CD4-positive, alpha-beta T cell (primary cell): ENCODE results near the gene HRH4. TPM values are rescaled to one million over a fixed set of nuclear protein-coding genes. Genes with fewer than 3 reads are reported as not detected.

ENCODE experiments used
- ATAC-seq: fragments of 200-7000 bp; cut with Tn5 transposase; one replicate; pipeline ENCODE4 v1.10.0; 2022; ENCODE audit warnings: mild to moderate bottlenecking; ENCODE audit not compliant: poor library complexity
- CTCF ChIA-PET: fragments of 350-600 bp; sonication (Branson Sonifier 250); formaldehyde crosslinking; loops from one replicate; lab custom pipeline; 2021; ENCODE audit warnings: antibody characterized with exemption, inconsistent platforms; lab: Charles Lee
- POLR2A ChIA-PET: fragments of 350-600 bp; sonication (Branson Sonifier 250); formaldehyde crosslinking; loops from one replicate; lab custom pipeline; 2021; ENCODE audit warnings: antibody characterized with exemption, inconsistent platforms; lab: Charles Lee
- DNase-seq, 14 experiments: peaks; one replicate each; pipeline ENCODE4 v3.0.0-alpha.2; 2013 to 2020; ENCODE audit warnings: mixed read lengths in 2 of 14
- H3K27ac ChIP-seq, 2 donors: one replicate each; pipeline versions ENCODE4 v1.5.1 to v1.7.0; 2013; ENCODE audit warnings: low read length in 2 of 2, low read depth in 1 of 2, mild to moderate bottlenecking in 1 of 2
- H3K27me3 ChIP-seq, 2 experiments: 1 replicate in 1 of 2; 2 replicates in 1 of 2; pipeline versions ENCODE4 v1.6.1 to v1.7.0; 2013; ENCODE audit warnings: low read length in 2 of 2, control low read depth in 1 of 2, mild to moderate bottlenecking in 1 of 2, moderate library complexity in 1 of 2; ENCODE audit not compliant: insufficient read depth in 2 of 2, control insufficient read depth in 1 of 2
- H3K36me3 ChIP-seq: one replicate; pipeline ENCODE4 v1.6.1; 2013; ENCODE audit warnings: low read length, control low read depth; ENCODE audit not compliant: insufficient read depth
- H3K4me1 ChIP-seq: one replicate; pipeline ENCODE4 v1.6.1; 2013; ENCODE audit warnings: low read length, control low read depth; ENCODE audit not compliant: insufficient read depth
- H3K4me3 ChIP-seq: one replicate; pipeline ENCODE4 v1.5.1; 2013; ENCODE audit warnings: mild to moderate bottlenecking, low read length, moderate library complexity
- H3K9me3 ChIP-seq, 2 experiments: 1 replicate in 1 of 2; 2 replicates in 1 of 2; pipeline versions ENCODE4 v1.6.1 to v1.7.0; 2013; ENCODE audit warnings: low read length in 2 of 2, mild to moderate bottlenecking in 2 of 2, control low read depth in 1 of 2, moderate library complexity in 1 of 2; ENCODE audit not compliant: control insufficient read depth in 1 of 2, insufficient read depth in 1 of 2
- H3K27ac Mint-ChIP-seq: one replicate; pipeline ENCODE4 v1.8.0; 2020; ENCODE audit warnings: mixed read lengths
- H3K27me3 Mint-ChIP-seq: one replicate; pipeline ENCODE4 v1.8.0; 2021; ENCODE audit warnings: mixed read lengths
- H3K36me3 Mint-ChIP-seq: one replicate; pipeline ENCODE4 v1.8.0; 2021; ENCODE audit warnings: low read depth, mixed read lengths
- H3K4me1 Mint-ChIP-seq: one replicate; pipeline ENCODE4 v1.8.0; 2021; ENCODE audit warnings: low read depth, mixed read lengths
- H3K4me3 Mint-ChIP-seq: one replicate; pipeline ENCODE4 v1.8.0; 2020; ENCODE audit warnings: mild to moderate bottlenecking, mixed read lengths
- H3K9me3 Mint-ChIP-seq: one replicate; pipeline ENCODE4 v1.8.0; 2020; ENCODE audit warnings: mixed read lengths
- CTCF ChIP-seq: fragments of 200-600 bp; IDR thresholded peaks from one replicate; pipeline ENCODE4 v1.8.0; 2022; ENCODE audit warnings: antibody characterized with exemption, mild to moderate bottlenecking
- intact Hi-C, 2 experiments: fragments of 100-400 bp; cut with DNase I in 1 of 2; cut with micrococcal nuclease in 1 of 2; formaldehyde crosslinking; loops; one replicate each; pipeline versions ENCODE4 v1.15.1 to v1.9.0; 2023 to 2025; cut with DNase I, micrococcal nuclease
- total RNA-seq, 174 experiments: library from RNA in 2 of 174; stranded (reverse) in 2 of 174; gene quantifications; one replicate each; pipeline ENCODE4 v1.2.3 and lab custom pipeline; 2021 to 2026

The HRH4 gene
- total RNA-seq, 2 experiments from 2014 or later: 0.22 to 0.34 TPM

GRCh38 chr18:24506175-24506574 lies 45.7 kb downstream of the HRH4 start:
- TF ChIP-seq CTCF: no peak
- no peak for ATAC-seq
- H3K4me3 ChIP-seq: no peak overlapping the region
- ChIA-PET CTCF (no interaction called here), POLR2A (no interaction called here)
- H3K36me3 ChIP-seq: no peaks in the 10 kb centered on the region
- Mint-ChIP-seq H3K36me3 (no peaks in the 10 kb centered on the region), H3K4me3 (no peak overlapping the region), H3K27me3 (no peaks in the 10 kb centered on the region), H3K27ac (no peak overlapping the region), H3K4me1 (no peaks in the 10 kb centered on the region), H3K9me3 (no peaks in the 10 kb centered on the region)
- no peak overlapping the region for H3K27ac ChIP-seq
- DNase-seq: no peak
- no peaks in the 10 kb centered on the region for H3K4me1 ChIP-seq
- intact Hi-C loops: no loop called here
- H3K27me3 ChIP-seq: peaks cover 0 to 2% of the 10 kb centered on the region in 2 experiments
- no peaks in the 10 kb centered on the region for H3K9me3 ChIP-seq

GRCh38 chr18:24509435-24509834 lies 49.0 kb downstream of the HRH4 start:
- no peaks in the 10 kb centered on the region for H3K36me3 Mint-ChIP-seq
- H3K27me3 ChIP-seq: no peaks in the 10 kb centered on the region
- CTCF ChIA-PET: no interaction called here
- H3K4me3 ChIP-seq: no peak overlapping the region
- no peaks in the 10 kb centered on the region for H3K4me1 ChIP-seq
- no peaks in the 10 kb centered on the region for H3K4me1 Mint-ChIP-seq
- intact Hi-C loops: no loop called here
- ATAC-seq: no peak
- no peak overlapping the region for H3K27ac Mint-ChIP-seq
- H3K4me3 Mint-ChIP-seq: no peak overlapping the region
- no peaks in the 10 kb centered on the region for H3K27me3 Mint-ChIP-seq
- H3K9me3 Mint-ChIP-seq: no peaks in the 10 kb centered on the region
- no peak for TF ChIP-seq CTCF
- no peak overlapping the region for H3K27ac ChIP-seq
- POLR2A ChIA-PET: no interaction called here
- H3K9me3 ChIP-seq: no peaks in the 10 kb centered on the region
- no peaks in the 10 kb centered on the region for H3K36me3 ChIP-seq
- DNase-seq: no peak

- CTCF ChIA-PET: interaction anchor here (0.5 to 0.8 kb wide), 3 partner anchors 17 to 1130 kb away, joined by 3 read pairs; no protein-coding TSS in a partner anchor
- POLR2A ChIA-PET: no interaction called here
- DNase-seq (peak in 3 of 14 experiments; percentile 27 to 50 (median 48)), ATAC-seq (no peak)
- Mint-ChIP-seq H3K9me3 (no peaks in the 10 kb centered on the region), H3K27me3 (no peaks in the 10 kb centered on the region), H3K27ac (no peak overlapping the region), H3K4me1 (no peaks in the 10 kb centered on the region), H3K36me3 (no peaks in the 10 kb centered on the region), H3K4me3 (no peak overlapping the region)
- intact Hi-C loops: no loop called here
- Histone ChIP-seq H3K4me3 (no peak overlapping the region), H3K9me3 (peaks cover 0 to 3% of the 10 kb centered on the region in 2 experiments), H3K4me1 (no peaks in the 10 kb centered on the region), H3K36me3 (no peaks in the 10 kb centered on the region), H3K27ac (no peak overlapping the region), H3K27me3 (no peaks in the 10 kb centered on the region)
- peak; percentile 59 for TF ChIP-seq CTCF
These were observed 54.0 kb downstream of the HRH4 start for GRCh38 chr18:24514439-24514838.
